OCI-LY7 (cell line): ENCODE results near the gene POLR2I. TPM values are rescaled to one million over a fixed set of nuclear protein-coding genes. Genes with fewer than 3 reads are reported as not detected.

ENCODE experiments used
- BruUV-seq: library from RNA; stranded (reverse); fragments of 400-500 nt; replicated peaks from 2 replicates; lab custom pipeline; 2021; lab: Mats Ljungman, UMichigan
- CTCF ChIA-PET: fragments of 300-600 bp; sonication (Branson Sonifier 250); formaldehyde crosslinking; loops from one replicate; lab custom pipeline; 2022; ENCODE audit warnings: antibody characterized with exemption; ENCODE audit not compliant: unreplicated experiment; lab: Charles Lee
- POLR2A ChIA-PET: fragments of 300-600 bp; sonication (Branson Sonifier 250); formaldehyde crosslinking; loops from one replicate; lab custom pipeline; 2022; ENCODE audit warnings: antibody characterized with exemption; lab: Charles Lee
- DNase-seq: peaks from one replicate; pipeline ENCODE4 v3.0.0-alpha.2; 2015; ENCODE audit warnings: low spot score
- H2AFZ ChIP-seq: fragments of 200-600 bp; sonication (generic), shearing (Covaris generic); 2 replicates; pipeline ENCODE4 v1.6.1; 2014; ENCODE audit warnings: mild to moderate bottlenecking, antibody characterized with exemption, low read length, moderate library complexity
- H3K27ac ChIP-seq: fragments of 200-600 bp; sonication (generic); 2 replicates; pipeline ENCODE4 v1.5.1; 2014; ENCODE audit warnings: mixed run types, low read depth, mild to moderate bottlenecking, moderate library complexity, low read length, inconsistent platforms; ENCODE audit not compliant: poor library complexity, severe bottlenecking
- H3K36me3 ChIP-seq: fragments of 200-600 bp; sonication (generic); 2 replicates; pipeline ENCODE4 v1.6.1; 2014; ENCODE audit warnings: mild to moderate bottlenecking, antibody characterized with exemption, low read length, moderate library complexity, mixed read lengths; ENCODE audit not compliant: insufficient read depth
- H3K4me1 ChIP-seq: fragments of 200-600 bp; sonication (generic); 2 replicates; pipeline ENCODE4 v1.5.1; 2014; ENCODE audit warnings: mild to moderate bottlenecking, low read length; ENCODE audit not compliant: insufficient read depth, poor library complexity, severe bottlenecking
- H3K4me2 ChIP-seq: fragments of 200-600 bp; sonication (generic); 2 replicates; pipeline ENCODE4 v1.6.1; 2014; ENCODE audit warnings: mild to moderate bottlenecking, low read length
- H3K4me3 ChIP-seq: fragments of 200-600 bp; sonication (generic); 2 replicates; pipeline ENCODE4 v1.5.1; 2014; ENCODE audit warnings: mild to moderate bottlenecking, low read depth, low read length; ENCODE audit not compliant: poor library complexity, severe bottlenecking
- H3K79me2 ChIP-seq: fragments of 200-600 bp; sonication (generic); 2 replicates; pipeline ENCODE4 v1.6.1; 2016; ENCODE audit warnings: low read depth, mild to moderate bottlenecking, low read length, moderate library complexity, mixed read lengths; ENCODE audit not compliant: insufficient read depth
- H3K9me2 ChIP-seq: fragments of 200-600 bp; sonication (generic); 2 replicates; pipeline ENCODE4 v1.6.1; 2016; ENCODE audit warnings: mild to moderate bottlenecking, low read length, mixed read lengths; ENCODE audit not compliant: insufficient read depth
- H3K9me3 ChIP-seq: fragments of 200-600 bp; sonication (generic); 2 replicates; pipeline ENCODE4 v1.6.1; 2014; ENCODE audit warnings: mild to moderate bottlenecking, mixed run types, low read length, mixed read lengths
- H4K20me1 ChIP-seq: fragments of 200-600 bp; sonication (generic); 2 replicates; pipeline ENCODE4 v1.6.1; 2014; ENCODE audit warnings: mild to moderate bottlenecking, antibody characterized with exemption, low read length, moderate library complexity, mixed read lengths; ENCODE audit not compliant: insufficient read depth
- EZH2phosphoT487 ChIP-seq: fragments of 200-600 bp; sonication (generic); IDR thresholded peaks from 2 replicates; pipeline ENCODE4 v1.6.1; 2018; ENCODE audit warnings: low read depth, borderline replicate concordance, mild to moderate bottlenecking, mixed run types, antibody characterized with exemption, low read length, moderate library complexity, mixed read lengths
- intact Hi-C: fragments of 100-400 bp; cut with micrococcal nuclease; formaldehyde crosslinking; loops from one replicate; pipeline ENCODE4 v1.10.0; 2022; ENCODE audit not compliant: unreplicated experiment
- total RNA-seq, 2 experiments: library from RNA; depleted of rRNA in 1 of 2; stranded (reverse); fragments of >200 nt in 1 of 2; shearing (Covaris generic) in 1 of 2; gene quantifications; 2 replicates each; pipeline ENCODE4 v1.2.3, GENCODE V29; 2014 to 2022
- TF ChIP-seq, protein P1 (sequence below): fragments of 200-600 bp; sonication (generic); conservative IDR thresholded peaks from 2 replicates; pipeline ENCODE4 v1.5.1; 2014; ENCODE audit warnings: mild to moderate bottlenecking, antibody characterized with exemption, low read length, moderate library complexity, mixed read lengths

POLR2I gene
- total RNA-seq, 2 experiments from 2014 or later: 78.6 to 151 TPM

DNA sequence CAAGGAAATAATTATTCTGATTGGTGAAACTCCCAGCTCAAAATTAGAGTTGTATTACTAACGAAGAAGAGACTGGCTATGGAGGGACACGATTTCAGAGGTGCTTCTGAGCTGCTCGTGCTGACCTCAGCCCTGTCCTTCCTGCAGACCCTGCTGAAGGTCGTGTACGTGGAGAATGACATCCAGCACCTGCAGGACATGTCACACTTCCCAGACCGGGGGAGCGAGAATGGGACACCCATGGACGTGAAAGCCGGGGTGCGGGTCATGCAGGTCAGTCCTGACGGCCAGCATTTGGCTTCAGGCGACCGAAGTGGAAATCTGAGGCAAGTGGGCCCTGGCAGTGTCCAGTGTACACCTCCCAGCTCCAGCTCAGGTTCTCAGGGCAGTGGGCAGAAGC lies 31.8 kb downstream of the POLR2I start:
- Histone ChIP-seq H2AFZ (no peak overlapping the region), H3K36me3 (peaks cover 92% of the 10 kb centered on the region), H3K4me2 (no peak overlapping the region), H3K79me2 (0 out of 2 replicates have a peak, but pooled peaks cover 5% of the 10 kb centered on the region), H3K9me2 (no peaks in the 10 kb centered on the region), H4K20me1 (no peaks in the 10 kb centered on the region), H3K4me3 (no peak overlapping the region), H3K4me1 (no peaks in the 10 kb centered on the region), H3K27ac (no peak overlapping the region), H3K9me3 (no peaks in the 10 kb centered on the region)
- TF ChIP-seq EZH2phosphoT487: no peak
- TF ChIP-seq, protein P1, sequence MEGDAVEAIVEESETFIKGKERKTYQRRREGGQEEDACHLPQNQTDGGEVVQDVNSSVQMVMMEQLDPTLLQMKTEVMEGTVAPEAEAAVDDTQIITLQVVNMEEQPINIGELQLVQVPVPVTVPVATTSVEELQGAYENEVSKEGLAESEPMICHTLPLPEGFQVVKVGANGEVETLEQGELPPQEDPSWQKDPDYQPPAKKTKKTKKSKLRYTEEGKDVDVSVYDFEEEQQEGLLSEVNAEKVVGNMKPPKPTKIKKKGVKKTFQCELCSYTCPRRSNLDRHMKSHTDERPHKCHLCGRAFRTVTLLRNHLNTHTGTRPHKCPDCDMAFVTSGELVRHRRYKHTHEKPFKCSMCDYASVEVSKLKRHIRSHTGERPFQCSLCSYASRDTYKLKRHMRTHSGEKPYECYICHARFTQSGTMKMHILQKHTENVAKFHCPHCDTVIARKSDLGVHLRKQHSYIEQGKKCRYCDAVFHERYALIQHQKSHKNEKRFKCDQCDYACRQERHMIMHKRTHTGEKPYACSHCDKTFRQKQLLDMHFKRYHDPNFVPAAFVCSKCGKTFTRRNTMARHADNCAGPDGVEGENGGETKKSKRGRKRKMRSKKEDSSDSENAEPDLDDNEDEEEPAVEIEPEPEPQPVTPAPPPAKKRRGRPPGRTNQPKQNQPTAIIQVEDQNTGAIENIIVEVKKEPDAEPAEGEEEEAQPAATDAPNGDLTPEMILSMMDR: no peak
- no TSS peak for BruUV-seq
- DNase-seq: no peak
- intact Hi-C loops: no loop called here
- ChIA-PET CTCF (no interaction called here), POLR2A (no interaction called here)

GRCh38 chr19:36081894-36082293 lies 32.8 kb downstream of the POLR2I start:
- intact Hi-C loops: no loop called here
- no peak for DNase-seq
- Histone ChIP-seq H3K4me1 (no peaks in the 10 kb centered on the region), H3K9me3 (no peaks in the 10 kb centered on the region), H2AFZ (no peak overlapping the region), H3K4me3 (no peak overlapping the region), H3K79me2 (0 out of 2 replicates have a peak, but pooled peaks cover 5% of the 10 kb centered on the region), H3K9me2 (no peaks in the 10 kb centered on the region), H3K4me2 (no peak overlapping the region), H3K27ac (no peak overlapping the region), H3K36me3 (peaks cover 93% of the 10 kb centered on the region), H4K20me1 (no peaks in the 10 kb centered on the region)
- no TSS peak for BruUV-seq
- ChIA-PET CTCF (no interaction called here), POLR2A (no interaction called here)
- no peak for TF ChIP-seq EZH2phosphoT487
- TF ChIP-seq, protein P1: no peak

DNA sequence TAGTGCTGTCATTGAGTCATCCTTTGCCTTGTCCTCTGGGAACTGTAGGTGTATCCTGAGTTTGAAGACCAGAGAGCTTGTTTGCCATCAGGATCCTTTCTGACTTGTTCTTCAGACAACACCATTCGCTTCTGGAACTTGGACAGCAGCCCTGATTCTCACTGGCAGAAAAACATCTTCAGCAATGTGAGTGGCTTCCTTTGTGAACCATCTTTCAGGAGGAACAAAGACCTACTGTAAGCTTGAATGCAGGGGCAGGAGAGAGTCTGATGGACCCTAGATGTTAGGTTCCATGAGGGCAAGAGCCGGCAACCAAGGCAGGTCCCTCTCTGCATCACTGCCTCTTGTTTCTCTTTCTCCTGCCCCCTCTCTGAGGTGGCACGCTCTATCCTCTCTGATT lies 33.3 kb downstream of the POLR2I start:
- no TSS peak for BruUV-seq

More for the DNA sequence above, 33.3 kb downstream of the POLR2I start:
- Histone ChIP-seq H3K9me3 (no peaks in the 10 kb centered on the region), H2AFZ (no peak overlapping the region), H3K27ac (no peak overlapping the region), H3K4me3 (no peak overlapping the region), H3K4me1 (no peaks in the 10 kb centered on the region), H3K79me2 (0 out of 2 replicates have a peak, but pooled peaks cover 5% of the 10 kb centered on the region), H3K36me3 (peaks cover 93% of the 10 kb centered on the region), H3K9me2 (no peaks in the 10 kb centered on the region), H4K20me1 (no peaks in the 10 kb centered on the region), H3K4me2 (no peak overlapping the region)
- intact Hi-C loops: no loop called here
- CTCF ChIA-PET: no interaction called here
- POLR2A ChIA-PET: interaction anchor here (1.1 kb wide), 1 partner anchor 10 kb away, joined by 3 read pairs; no protein-coding TSS in a partner anchor
- no peak for DNase-seq
- no peak for TF ChIP-seq EZH2phosphoT487
- TF ChIP-seq, protein P1: no peak
